ENCODE results near the gene AMH. TPM values are rescaled to one million over a fixed set of nuclear protein-coding genes. Genes with fewer than 3 reads are reported as not detected.

AMH gene
- total and polyA plus RNA-seq, 7 experiments from 2014 or later = 0.37 to 12.9 (median 4.6) TPM; not detected in 2

DNA sequence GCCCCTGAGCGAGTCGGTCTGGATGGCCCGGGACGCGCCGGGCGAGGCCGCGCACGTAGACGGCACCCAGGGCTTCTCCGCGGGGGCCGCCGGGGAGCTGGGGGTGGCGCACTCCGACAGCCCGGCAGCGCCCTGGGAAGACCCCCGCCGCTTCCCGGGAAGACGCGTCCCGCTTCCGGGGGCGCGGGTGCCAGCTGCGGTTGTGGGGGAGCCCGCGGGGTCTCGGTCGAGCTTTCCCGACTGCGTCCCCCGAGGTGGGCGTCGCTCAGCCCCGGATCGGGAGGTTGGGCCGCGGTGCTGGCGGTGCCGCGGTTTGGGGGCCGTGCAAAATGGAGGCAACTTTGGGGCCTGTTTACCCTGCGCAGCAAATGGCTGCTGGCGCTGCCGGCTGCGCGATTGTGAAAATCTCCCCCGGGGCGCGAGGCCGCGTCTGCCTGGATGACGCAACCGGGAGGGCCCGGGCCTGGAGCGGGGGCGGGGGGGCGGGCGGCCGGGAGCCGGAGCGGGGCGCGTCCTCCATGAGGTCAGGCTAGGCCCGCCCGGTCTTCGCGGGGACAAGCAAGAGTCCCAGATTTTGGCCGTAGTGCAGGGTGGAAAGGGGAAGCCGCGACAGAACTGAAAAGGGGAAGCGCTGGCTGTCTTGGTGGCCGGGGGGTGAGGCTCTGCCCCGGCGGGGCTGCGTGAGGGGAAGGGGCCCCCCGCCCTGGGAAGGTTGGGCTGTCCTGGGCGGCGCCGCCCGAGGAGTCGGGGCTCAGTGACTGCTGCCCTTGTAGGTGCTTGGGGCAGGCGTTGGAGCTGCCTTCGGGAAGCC lies 21.5 kb downstream of the AMH start:
- intact Hi-C loops (cut with micrococcal nuclease) = loop anchor here in 1 of 2 donors (10.0 kb wide), 1 partner anchor 344 kb away; no protein-coding TSS in a partner anchor
- H3K27me3 Mint-ChIP-seq = no peaks in the 10 kb centered on the region
- ChIA-PET POLR2A (interaction anchor here (0.6 to 7.2 kb wide), 25 partner anchors 9 to 1418 kb away, joined by 3 to 135 read pairs (median 5); partner anchors contain the start of genes AMH, GADD45B, JSRP1 and PEAK3), CTCF (interaction anchor here (0.5 to 1.8 kb wide), 5 partner anchors 13 to 555 kb away, joined by 3 to 13 read pairs (median 3); partner anchors contain the start of gene PLEKHJ1)
- peak overlapping the region; percentile 86 to 96 (median 91) for H3K4me3 Mint-ChIP-seq
- peak overlapping the region in 8 of 9 donors; percentile 46 to 89 (median 86) for H3K27ac Mint-ChIP-seq
- DNase-seq (peak; percentile 59 to 77 (median 65)), ATAC-seq (peak; percentile 37)
- peaks cover 0 to 21% (median 7%) of the 10 kb centered on the region in 5 donors for H3K36me3 Mint-ChIP-seq
- peaks cover 0 to 3% (median 0%) of the 10 kb centered on the region in 11 donors for H3K9me3 Mint-ChIP-seq
- no peaks in the 10 kb centered on the region for H3K27me3 ChIP-seq (ENCODE audit: control insufficient read depth in 2 of 2, insufficient read depth in 2 of 2, low read length in 2 of 2)
- H3K9me3 ChIP-seq (ENCODE audit: control insufficient read depth in 2 of 3, low read length in 3 of 3) = no peaks in the 10 kb centered on the region
- H3K27ac ChIP-seq (ENCODE audit: low read depth, low read length) = peak overlapping the region; percentile 87
- peaks cover 32 to 35% of the 10 kb centered on the region in 2 donors for H3K4me1 ChIP-seq (ENCODE audit: control insufficient read depth in 2 of 2, insufficient read depth in 2 of 2, low read length in 2 of 2)
- peak overlapping the region; percentile 96 for H3K4me3 ChIP-seq (ENCODE audit: low read length)
- peaks cover 29 to 61% (median 40%) of the 10 kb centered on the region in 7 donors for H3K4me1 Mint-ChIP-seq
- peaks cover 0 to 34% (median 12%) of the 10 kb centered on the region in 3 experiments for H3K36me3 ChIP-seq (ENCODE audit: control insufficient read depth in 2 of 3, insufficient read depth in 3 of 3, low read length in 3 of 3)

DNA sequence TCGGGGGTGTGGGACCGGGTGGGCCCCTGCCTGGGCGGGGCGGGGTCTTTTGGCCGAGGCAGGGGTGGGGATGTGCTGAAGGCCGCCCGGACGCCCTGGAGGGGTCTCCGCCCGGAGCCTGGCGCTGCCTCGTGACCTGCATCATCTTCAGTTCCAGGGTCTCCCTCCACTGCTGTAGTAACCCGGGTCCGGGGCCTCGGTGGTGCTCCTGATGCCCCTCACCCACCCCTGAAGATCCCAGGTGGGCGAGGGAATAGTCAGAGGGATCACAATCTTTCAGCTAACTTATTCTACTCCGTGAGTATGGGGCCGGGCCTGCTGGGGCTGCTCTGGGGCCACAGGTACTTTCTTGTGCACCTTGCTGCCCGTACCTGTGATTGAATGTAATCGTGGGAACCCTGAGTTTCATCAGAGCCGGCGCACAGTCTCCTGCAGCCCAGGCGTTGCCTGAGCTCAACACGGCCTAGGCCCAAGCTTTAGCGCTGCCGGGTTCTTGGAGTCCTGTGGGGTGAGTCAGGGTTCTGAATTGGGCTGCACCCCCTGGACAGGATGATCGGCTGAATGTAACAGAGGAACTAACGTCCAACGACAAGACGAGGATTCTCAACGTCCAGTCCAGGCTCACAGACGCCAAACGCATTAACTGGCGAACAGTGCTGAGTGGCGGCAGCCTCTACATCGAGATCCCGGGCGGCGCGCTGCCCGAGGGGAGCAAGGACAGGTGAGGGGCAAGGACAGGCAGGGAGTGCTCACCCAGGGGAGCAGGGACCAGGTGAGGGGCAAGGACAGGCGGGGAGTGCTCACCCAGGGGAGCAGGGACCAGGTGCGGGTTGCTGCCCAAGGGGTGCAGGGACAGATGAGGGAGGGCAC lies 22.3 kb downstream of the AMH start:
- H3K4me1 Mint-ChIP-seq = peaks cover 26 to 53% (median 36%) of the 10 kb centered on the region in 7 donors
- DNase-seq (peak in 2 of 9 donors; percentile 22 to 42), ATAC-seq (no peak)
- peaks cover 30 to 32% of the 10 kb centered on the region in 2 donors for H3K4me1 ChIP-seq (ENCODE audit: control insufficient read depth in 2 of 2, insufficient read depth in 2 of 2, low read length in 2 of 2)
- H3K36me3 Mint-ChIP-seq = peaks cover 0 to 21% (median 7%) of the 10 kb centered on the region in 5 donors
- H3K27ac Mint-ChIP-seq = peak overlapping the region; percentile 85 to 97 (median 89)
- peaks cover 0 to 3% (median 0%) of the 10 kb centered on the region in 11 donors for H3K9me3 Mint-ChIP-seq
- intact Hi-C loops (cut with micrococcal nuclease) = loop anchor here in 1 of 2 donors (10.0 kb wide), 1 partner anchor 343 kb away; no protein-coding TSS in a partner anchor
- CTCF ChIA-PET = interaction anchor here (0.8 to 3.5 kb wide), 10 partner anchors 12 to 119 kb away, joined by 3 to 14 read pairs (median 4); partner anchors contain the start of gene PLEKHJ1
- H3K27me3 Mint-ChIP-seq = no peaks in the 10 kb centered on the region
- H3K27ac ChIP-seq (ENCODE audit: low read depth, low read length) = peak overlapping the region; percentile 87
- no peaks in the 10 kb centered on the region for H3K27me3 ChIP-seq (ENCODE audit: control insufficient read depth in 2 of 2, insufficient read depth in 2 of 2, low read length in 2 of 2)
- H3K4me3 Mint-ChIP-seq = peak overlapping the region; percentile 86 to 96 (median 90)
- no peaks in the 10 kb centered on the region for H3K9me3 ChIP-seq (ENCODE audit: control insufficient read depth in 2 of 3, low read length in 3 of 3)
- POLR2A ChIA-PET = interaction anchor here (0.9 to 7.2 kb wide), 18 partner anchors 9 to 237 kb away, joined by 3 to 135 read pairs (median 6); partner anchors contain the start of genes GADD45B, JSRP1, PEAK3 and PLEKHJ1
- H3K36me3 ChIP-seq (ENCODE audit: control insufficient read depth in 2 of 3, insufficient read depth in 3 of 3, low read length in 3 of 3) = peaks cover 0 to 39% (median 12%) of the 10 kb centered on the region in 3 experiments
- peak overlapping the region; percentile 55 for H3K4me3 ChIP-seq (ENCODE audit: low read length)

DNA sequence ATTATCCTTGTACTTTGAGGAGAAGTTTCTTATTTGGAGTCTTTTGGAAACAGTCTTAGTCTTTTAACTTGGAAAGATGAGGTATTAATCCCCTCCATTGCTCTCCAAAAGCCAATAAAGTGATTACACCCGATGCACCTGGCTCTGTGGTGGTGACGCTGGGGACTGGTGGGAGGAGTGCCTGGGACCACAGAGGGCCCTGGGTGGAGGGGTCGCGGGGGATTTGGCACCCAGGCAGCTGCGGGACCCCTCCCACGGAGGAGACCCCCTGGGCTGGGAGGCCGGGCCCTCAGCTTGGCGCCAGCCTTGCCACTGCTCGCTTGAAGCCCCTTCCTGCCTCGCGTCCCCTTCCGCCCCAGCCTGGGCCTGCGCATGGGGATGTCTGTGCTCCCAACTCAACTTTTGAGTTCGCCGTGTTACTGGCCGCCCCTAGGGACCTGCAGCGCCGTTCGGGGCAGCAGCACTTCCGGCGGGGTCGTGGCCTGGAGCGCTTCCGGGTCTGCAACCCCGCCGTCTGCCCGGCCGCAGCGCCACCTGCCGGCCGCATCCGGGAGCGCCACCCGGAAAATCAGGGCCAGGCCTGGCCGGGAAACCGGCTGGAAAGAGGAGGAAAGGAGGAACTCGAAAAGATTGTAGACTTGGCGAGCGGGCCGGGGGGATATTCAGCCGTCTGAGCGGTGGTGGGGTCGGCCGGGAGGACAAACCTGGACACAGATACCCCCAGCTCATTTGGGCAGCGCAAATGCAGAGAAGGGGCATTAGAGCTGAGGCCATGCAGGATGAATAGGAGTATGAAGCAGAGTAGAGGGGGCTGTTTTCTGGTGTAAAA lies 24.4 kb downstream of the AMH start:
- Histone ChIP-seq H3K27me3 (ENCODE audit: control insufficient read depth in 2 of 2, insufficient read depth in 2 of 2, low read length in 2 of 2) (no peaks in the 10 kb centered on the region), H3K4me1 (ENCODE audit: control insufficient read depth in 2 of 2, insufficient read depth in 2 of 2, low read length in 2 of 2) (peaks cover 24 to 29% of the 10 kb centered on the region in 2 donors), H3K4me3 (ENCODE audit: low read length) (peak overlapping the region; percentile 37), H3K36me3 (ENCODE audit: control insufficient read depth in 2 of 3, insufficient read depth in 3 of 3, low read length in 3 of 3) (peaks cover 0 to 43% (median 12%) of the 10 kb centered on the region in 3 experiments), H3K9me3 (ENCODE audit: control insufficient read depth in 2 of 3, low read length in 3 of 3) (no peaks in the 10 kb centered on the region), H3K27ac (ENCODE audit: low read depth, low read length) (peak overlapping the region; percentile 72)
- Mint-ChIP-seq H3K4me1 (peaks cover 22 to 41% (median 33%) of the 10 kb centered on the region in 7 donors), H3K36me3 (peaks cover 0 to 21% (median 7%) of the 10 kb centered on the region in 5 donors), H3K9me3 (peaks cover 0 to 3% (median 0%) of the 10 kb centered on the region in 11 donors), H3K4me3 (peak overlapping the region; percentile 25 to 96 (median 66)), H3K27ac (peak overlapping the region; percentile 67 to 90 (median 83)), H3K27me3 (no peaks in the 10 kb centered on the region)
- CTCF ChIA-PET = interaction anchor here (0.6 to 3.7 kb wide), 14 partner anchors 12 to 226 kb away, joined by 3 to 27 read pairs (median 4); partner anchors contain the start of gene PLEKHJ1
- ATAC-seq = peak; percentile 26
- intact Hi-C loops (cut with micrococcal nuclease) = loop anchor here (1.0 to 10.0 kb wide), 9 partner anchors 15 to 341 kb away; partner anchors contain the start of genes PLEKHJ1 (in 2 of the 2), SF3A2 (in 2 of the 2), AP3D1 (in 1 of the 2) and TIMM13 (in 1 of the 2)
- POLR2A ChIA-PET = interaction anchor here (0.6 to 7.2 kb wide), 15 partner anchors 12 to 217 kb away, joined by 3 to 135 read pairs (median 7); partner anchors contain the start of genes GADD45B, JSRP1, LSM7 and PLEKHJ1
- DNase-seq = peak; percentile 59 to 89 (median 70)

DNA sequence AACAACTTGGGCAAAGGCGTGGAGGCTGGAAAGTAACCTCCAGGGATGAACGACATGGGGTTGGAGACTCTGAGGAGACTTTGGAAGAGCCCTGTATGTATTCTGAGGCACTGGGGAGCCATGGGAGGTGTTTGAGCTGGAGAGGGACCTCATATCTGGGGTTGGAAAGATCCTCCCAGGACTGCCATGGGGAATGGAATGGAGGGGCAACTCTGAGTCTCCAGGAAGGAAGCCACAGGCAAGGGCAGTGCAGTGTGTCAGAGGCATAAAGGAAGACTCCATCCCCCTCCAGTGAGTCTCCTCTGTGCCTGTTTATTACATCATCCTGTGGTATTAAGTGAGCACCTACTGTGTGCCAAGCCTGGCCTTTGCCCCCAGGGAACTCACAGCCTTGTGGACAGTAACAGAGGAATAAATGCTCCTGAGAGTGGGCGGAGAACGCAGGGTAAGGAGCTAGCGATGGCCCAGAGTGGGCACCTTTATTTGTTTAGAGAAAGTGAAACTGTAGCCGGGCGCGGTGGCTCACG lies 25.1 kb downstream of the AMH start:
- peak overlapping the region in 9 of 10 donors; percentile 50 to 96 (median 66) for H3K4me3 Mint-ChIP-seq
- DNase-seq = no peak
- H3K27me3 Mint-ChIP-seq = no peaks in the 10 kb centered on the region
- H3K9me3 Mint-ChIP-seq = peaks cover 0 to 2% (median 0%) of the 10 kb centered on the region in 11 donors
- peaks cover 24 to 28% of the 10 kb centered on the region in 2 donors for H3K4me1 ChIP-seq (ENCODE audit: control insufficient read depth in 2 of 2, insufficient read depth in 2 of 2, low read length in 2 of 2)
- H3K27ac Mint-ChIP-seq = peak overlapping the region; percentile 67 to 90 (median 83)
- H3K36me3 Mint-ChIP-seq = peaks cover 0 to 21% (median 7%) of the 10 kb centered on the region in 5 donors
- H3K4me3 ChIP-seq (ENCODE audit: low read length) = no peak overlapping the region
- intact Hi-C loops (cut with micrococcal nuclease) = loop anchor here (2.0 to 10.0 kb wide), 3 partner anchors 15 to 341 kb away; no protein-coding TSS in a partner anchor
- ChIA-PET CTCF (interaction anchor here (0.6 to 3.7 kb wide), 19 partner anchors 11 to 315 kb away, joined by 3 to 27 read pairs (median 4); partner anchors contain the start of gene PLEKHJ1), POLR2A (interaction anchor here (0.6 to 7.2 kb wide), 12 partner anchors 15 to 216 kb away, joined by 3 to 135 read pairs (median 10); partner anchors contain the start of genes GADD45B, JSRP1, LSM7 and PLEKHJ1)
- H3K9me3 ChIP-seq (ENCODE audit: control insufficient read depth in 2 of 3, low read length in 3 of 3) = no peaks in the 10 kb centered on the region
- peak overlapping the region; percentile 72 for H3K27ac ChIP-seq (ENCODE audit: low read depth, low read length)
- peaks cover 0 to 43% (median 12%) of the 10 kb centered on the region in 3 experiments for H3K36me3 ChIP-seq (ENCODE audit: control insufficient read depth in 2 of 3, insufficient read depth in 3 of 3, low read length in 3 of 3)
- peaks cover 22 to 35% (median 32%) of the 10 kb centered on the region in 7 donors for H3K4me1 Mint-ChIP-seq
- no peak for ATAC-seq
- no peaks in the 10 kb centered on the region for H3K27me3 ChIP-seq (ENCODE audit: control insufficient read depth in 2 of 2, insufficient read depth in 2 of 2, low read length in 2 of 2)
